ENCODE results near the gene MLF1.
"Not testable (repeated sequence)": the region's sequence is repeated elsewhere in the genome, so short reads cannot be mapped to it uniquely, and the experiment has no call there.

MLF1 gene

GRCh38 chr3:158570999-158571702 lies at the start of gene MLF1:
Gene MLF1 (plus strand): TSS chr3:158571194. CDS start chr3:158571301, 107 bp downstream.
- DNase-seq (ENCODE audit: low spot score): peak; percentile 74

GRCh38 chr3:158522221-158523136 lies 48.5 kb upstream of the MLF1 start:
- DNase-seq (ENCODE audit: low spot score): no peak

GRCh38 chr3:158528076-158528674 lies 42.8 kb upstream of the MLF1 start:
- DNase-seq (ENCODE audit: low spot score): no peak

GRCh38 chr3:158531334-158531733 lies 39.7 kb upstream of the MLF1 start:
- DNase-seq (ENCODE audit: low spot score): no peak

GRCh38 chr3:158532099-158532734 lies 38.8 kb upstream of the MLF1 start:
- peak; percentile 5 for DNase-seq (ENCODE audit: low spot score)

DNA sequence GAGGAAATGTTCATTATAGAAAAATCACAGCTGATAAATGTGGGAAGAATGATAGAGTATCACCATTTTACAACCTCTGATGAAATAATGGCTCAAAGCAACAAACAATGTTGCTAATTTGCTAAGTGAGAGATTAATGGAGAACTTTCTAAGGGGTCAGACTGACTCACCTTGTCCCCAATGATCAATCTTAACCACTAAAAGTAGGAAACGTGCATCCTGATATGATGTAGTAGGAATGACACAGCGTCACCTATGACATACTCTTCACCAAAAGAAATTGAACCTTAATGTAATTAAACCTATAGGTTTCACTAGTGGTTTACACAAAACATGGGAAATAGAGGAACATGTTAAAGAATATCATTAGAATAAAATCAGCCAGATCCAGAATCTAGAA lies 35.1 kb upstream of the MLF1 start:
- DNase-seq (ENCODE audit: low spot score): no peak

GRCh38 chr3:158539414-158540014 lies 31.5 kb upstream of the MLF1 start:
- no peak for DNase-seq (ENCODE audit: low spot score)

GRCh38 chr3:158540066-158540465 lies 30.9 kb upstream of the MLF1 start:
- DNase-seq (ENCODE audit: low spot score): no peak

GRCh38 chr3:158548691-158549090 lies 22.3 kb upstream of the MLF1 start:
- DNase-seq (ENCODE audit: low spot score): no peak

- DNase-seq (ENCODE audit: low spot score): not testable (repeated sequence)
Measured at GRCh38 chr3:158549938-158550337, 21.1 kb upstream of the MLF1 start.

- DNase-seq (ENCODE audit: low spot score): no peak
Measured at GRCh38 chr3:158552124-158552523, 18.9 kb upstream of the MLF1 start.

DNA sequence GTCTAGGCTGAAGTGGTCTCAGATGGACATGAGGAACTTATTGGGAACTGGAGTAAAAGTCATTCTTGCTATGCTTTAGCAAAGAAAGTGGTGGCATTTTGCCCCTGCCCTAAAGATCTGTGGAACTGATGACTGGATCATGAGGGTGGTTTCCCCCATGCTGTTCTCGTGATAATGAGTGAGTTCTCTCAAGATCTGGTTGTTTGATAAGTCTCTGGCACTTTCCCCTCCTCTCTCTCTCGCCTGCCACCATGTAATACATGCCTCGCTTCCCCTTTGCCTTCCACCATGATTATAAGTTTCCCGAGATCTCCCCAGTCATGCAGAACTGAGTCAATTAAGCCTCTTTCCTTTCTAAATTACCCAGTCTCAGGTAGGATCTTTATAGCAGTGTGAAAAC lies 11.5 kb upstream of the MLF1 start:
- no peak for DNase-seq (ENCODE audit: low spot score)

DNA sequence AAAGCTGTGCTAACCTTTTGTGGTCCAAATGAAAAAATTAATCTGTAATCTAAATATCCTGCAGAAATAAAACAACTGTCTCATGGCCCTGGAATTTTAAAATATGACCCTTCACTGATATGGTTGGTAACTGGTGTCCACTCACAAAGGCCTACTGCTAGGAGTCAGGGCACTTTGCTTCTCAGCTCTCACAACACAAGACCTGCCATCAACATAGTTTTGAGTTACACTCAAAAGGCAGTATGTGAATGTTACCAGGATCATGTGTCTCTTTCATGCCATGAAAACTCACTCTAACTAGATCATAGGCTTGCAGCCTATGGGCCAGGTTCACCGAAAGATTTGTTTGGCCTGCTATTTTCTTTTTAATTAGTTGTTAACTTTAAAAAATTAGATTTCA lies 10.0 kb upstream of the MLF1 start:
- DNase-seq (ENCODE audit: low spot score): no peak

DNA sequence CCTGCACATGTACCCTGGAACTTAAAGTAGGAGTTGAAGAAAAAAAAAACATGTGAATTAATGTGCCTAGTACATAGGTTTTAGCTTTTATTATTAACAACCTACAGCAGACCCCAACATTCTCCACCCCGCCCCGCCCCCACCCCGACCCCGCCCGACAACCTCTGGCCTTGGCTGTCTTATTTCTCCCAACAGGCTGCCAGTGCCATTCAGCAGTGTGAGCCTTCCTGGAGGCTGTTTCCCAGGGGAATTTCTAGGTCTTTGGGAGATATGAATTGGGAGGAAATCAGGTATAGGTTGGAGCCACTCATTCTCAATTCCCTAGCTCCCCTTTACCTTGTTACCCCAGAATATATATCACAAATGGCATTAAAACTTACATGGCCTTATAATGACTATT lies 8.3 kb upstream of the MLF1 start:
- no peak for DNase-seq (ENCODE audit: low spot score)

DNA sequence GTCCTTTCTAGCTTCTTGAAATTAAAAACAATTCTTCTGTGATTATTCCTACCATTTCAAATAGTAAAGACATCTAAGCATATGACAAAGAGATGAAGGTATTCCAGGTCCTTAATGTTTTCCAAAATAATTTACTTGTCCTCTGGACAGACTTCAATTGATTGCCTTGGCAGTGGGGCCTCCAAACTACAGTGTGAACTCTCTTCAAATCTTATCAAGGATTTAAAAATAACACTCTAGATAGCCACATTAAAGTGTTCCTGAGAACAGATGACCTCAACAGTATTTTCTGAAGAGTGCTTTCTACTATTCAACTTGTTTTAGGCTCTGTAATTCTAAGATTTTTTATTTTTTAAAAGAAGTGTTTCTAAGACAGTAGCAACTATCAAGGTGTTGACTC lies 7.9 kb upstream of the MLF1 start:
- no peak for DNase-seq (ENCODE audit: low spot score)

DNA sequence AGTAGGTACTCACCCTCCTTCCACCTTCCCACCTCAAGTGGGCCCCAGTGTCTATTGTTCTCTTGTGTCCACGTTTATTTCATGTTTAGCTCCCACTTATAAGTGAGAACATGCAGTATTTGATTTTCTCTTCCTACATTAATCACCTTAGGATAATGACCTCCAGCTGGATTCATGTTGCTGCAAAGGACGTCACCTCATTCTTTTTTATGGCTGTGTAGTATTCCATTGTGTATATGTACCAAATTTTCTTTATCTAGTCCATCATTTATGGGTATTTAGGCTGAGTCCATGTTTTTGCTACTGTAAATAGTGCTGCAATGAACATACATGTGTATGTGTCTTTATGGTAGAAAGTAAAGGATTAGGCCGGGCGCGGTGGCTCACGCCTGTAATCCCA lies 5.9 kb upstream of the MLF1 start:
- DNase-seq (ENCODE audit: low spot score): no peak

DNA sequence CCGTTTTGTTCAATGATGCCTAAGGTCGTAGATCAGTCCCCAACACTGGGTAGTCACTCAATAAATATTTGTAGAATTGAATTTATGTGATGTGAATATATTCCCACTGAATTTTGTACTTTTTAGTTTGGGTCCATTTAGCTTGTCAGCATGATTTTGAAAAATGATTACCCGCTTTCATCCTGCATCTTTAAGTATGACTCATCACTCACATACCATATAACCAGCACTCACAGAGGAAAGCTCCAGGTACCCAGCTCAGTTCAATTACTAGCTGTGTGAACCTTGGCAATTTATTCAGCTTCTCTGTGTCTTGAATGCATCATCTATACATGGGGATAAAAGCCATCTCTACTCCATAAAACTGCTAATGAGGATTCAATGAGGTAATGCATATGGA lies 2.2 kb upstream of the MLF1 start:
- DNase-seq (ENCODE audit: low spot score): no peak

GRCh38 chr3:158569794-158570193 lies 1.2 kb upstream of the MLF1 start:
- no peak for DNase-seq (ENCODE audit: low spot score)

GRCh38 chr3:158571969-158572765 lies 1.2 kb downstream of the MLF1 start:
- DNase-seq (ENCODE audit: low spot score): no peak

DNA sequence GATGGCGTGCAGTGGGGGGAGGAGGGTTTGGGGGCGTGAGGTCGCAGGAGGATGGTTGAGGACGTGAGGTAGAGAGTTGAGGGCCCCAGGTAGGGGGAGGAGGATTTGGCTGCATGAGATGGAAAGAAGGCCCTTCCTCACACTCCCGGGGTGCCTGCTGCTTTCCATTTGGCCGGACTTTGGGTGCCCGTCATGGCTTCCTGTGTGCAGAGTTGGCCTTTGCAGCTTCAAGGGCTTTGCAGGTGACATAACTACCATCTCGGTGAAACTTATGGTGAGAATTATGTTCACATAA lies 1.7 kb downstream of the MLF1 start:
- no peak for DNase-seq (ENCODE audit: low spot score)

- no peak for DNase-seq (ENCODE audit: low spot score)
Measured at GRCh38 chr3:158573714-158574113, 2.7 kb downstream of the MLF1 start.
